ENCODE data around the gene IRF4.

GRCh38 chr6:398558-399078 is 7.1 kb downstream of the IRF4 start:
- TF ChIP-seq POLR2AphosphoS5 (IDR thresholded peaks at IDR 0.05; ENCODE audit: low read depth, low read length), result no peak
- TF ChIP-seq TCF12 (IDR thresholded peaks at IDR 0.05), result no peak
- TF ChIP-seq CTCF (IDR thresholded peaks at IDR 0.05), result no peak
- TF ChIP-seq TAF1 (IDR thresholded peaks at IDR 0.05; ENCODE audit: borderline replicate concordance, low read depth, low read length), result no peak
- no peak for TF ChIP-seq RXRA (IDR thresholded peaks at IDR 0.05; ENCODE audit: borderline replicate concordance, low read depth)
- TF ChIP-seq JUND (IDR thresholded peaks at IDR 0.05), result no peak
- no peak for TF ChIP-seq YY1 (IDR thresholded peaks at IDR 0.05; ENCODE audit: low read depth)
- TF ChIP-seq PBX3 (IDR thresholded peaks at IDR 0.05), result no peak
- TF ChIP-seq FOXM1 (IDR thresholded peaks at IDR 0.05; ENCODE audit: low read depth), result no peak
- TF ChIP-seq SMC3 (IDR thresholded peaks at IDR 0.05; ENCODE audit: low read depth, low read length), result no peak
- no peak for TF ChIP-seq USF1 (IDR thresholded peaks at IDR 0.05; ENCODE audit: borderline replicate concordance, low read depth)
- no peak for TF ChIP-seq MEF2A (IDR thresholded peaks at IDR 0.05; ENCODE audit: borderline replicate concordance, low read depth)

Measured in SK-N-SH (cell line).